GM04503 (cell line): ENCODE results near the gene MAG.

Source experiments
- DNase-seq: peaks from one replicate; pipeline ENCODE4 v3.0.0-alpha.2; 2012; ENCODE audit warnings: low read depth

Gene MAG

GRCh38 chr19:35299523-35300338 is 7.8 kb downstream of the MAG start:
- no peak for DNase-seq

- DNase-seq: no peak
Observed at GRCh38 chr19:35300339-35300649, 8.3 kb downstream of the MAG start.

GRCh38 chr19:35301961-35302360 is 10.0 kb downstream of the MAG start:
- DNase-seq: no peak

- DNase-seq: no peak
Observed at GRCh38 chr19:35302446-35302845, 10.5 kb downstream of the MAG start.

GRCh38 chr19:35303357-35303915 is 11.5 kb downstream of the MAG start:
- DNase-seq: no peak

GRCh38 chr19:35304036-35304435 is 12.1 kb downstream of the MAG start:
- no peak for DNase-seq

- no peak for DNase-seq
Observed at GRCh38 chr19:35305181-35305580, 13.2 kb downstream of the MAG start.

GRCh38 chr19:35306473-35307246 is 14.7 kb downstream of the MAG start:
- DNase-seq: no peak

GRCh38 chr19:35307931-35308330 is 16.0 kb downstream of the MAG start:
- DNase-seq: no peak

- no peak for DNase-seq
Observed at GRCh38 chr19:35308910-35309309, 16.9 kb downstream of the MAG start.

- DNase-seq: no peak
Observed at GRCh38 chr19:35309481-35310279, 17.7 kb downstream of the MAG start.

GRCh38 chr19:35310331-35310730 is 18.4 kb downstream of the MAG start:
- DNase-seq: no peak

GRCh38 chr19:35310811-35311465 is 19.0 kb downstream of the MAG start:
- DNase-seq: no peak

- DNase-seq: no peak
Observed at GRCh38 chr19:35311901-35312665, 20.1 kb downstream of the MAG start.

GRCh38 chr19:35313587-35313986 is 21.6 kb downstream of the MAG start:
- no peak for DNase-seq

- DNase-seq: no peak
Observed at GRCh38 chr19:35314031-35314430, 22.1 kb downstream of the MAG start.

- no peak for DNase-seq
Observed at GRCh38 chr19:35314858-35315470, 23.0 kb downstream of the MAG start.

- DNase-seq: no peak
Observed at GRCh38 chr19:35315883-35316282, 23.9 kb downstream of the MAG start.

- no peak for DNase-seq
Observed at GRCh38 chr19:35316560-35316959, 24.6 kb downstream of the MAG start.

- DNase-seq: no peak
Observed at GRCh38 chr19:35317464-35318043, 25.6 kb downstream of the MAG start.
